ENCODE measurements around the gene SMIM14. TPM values are rescaled to one million over a fixed set of nuclear protein-coding genes. Genes with fewer than 3 reads are reported as not detected.

The SMIM14 gene
- total and polyA plus RNA-seq, 2 of the 8 experiments (the other 6 are each of a cell fraction or from before 2014, with no cell fraction given): 29.1 to 31.0 TPM

- Histone ChIP-seq H2BK120ac (replicated peaks; ENCODE audit: low read depth, low read length) (peak overlapping the region; percentile 71), H3K36me3 (ENCODE audit: control insufficient read depth in 2 of 4, insufficient read depth in 4 of 4, low read length in 3 of 4) (peaks cover 0 to 2% (median 0%) of the 10 kb centered on the region in 4 experiments; a peak in 1 of 8 replicates), H4K5ac (ENCODE audit: insufficient read length, low read depth, low read length) (peak overlapping the region; percentile 19), H2BK15ac (ENCODE audit: low read length) (peak overlapping the region; percentile 61; the same call in 1 of the 2 replicates), H3K18ac (ENCODE audit: extremely low read depth, low read length) (peak overlapping the region; percentile 85; the same call in 1 of the 2 replicates), H3K14ac (ENCODE audit: insufficient read length) (no peak overlapping the region), H3K27ac (ENCODE audit: low read depth, low read length) (peak overlapping the region; percentile 98), H4K20me1 (replicated peaks in 1 of 2; ENCODE audit: control insufficient read depth in 1 of 2, insufficient read depth in 2 of 2, low read length in 2 of 2) (no peaks in the 10 kb centered on the region), H2BK5ac (ENCODE audit: low read depth, low read length) (peak overlapping the region; percentile 93), H3K23me2 (ENCODE audit: low read depth, low read length) (peaks cover 4% of the 10 kb centered on the region; the same call in 1 of the 2 replicates), H3K4me1 (replicated peaks in 1 of 4; ENCODE audit: control insufficient read depth in 3 of 4, insufficient read depth in 4 of 4, low read length in 3 of 4) (peaks cover 2 to 19% (median 14%) of the 10 kb centered on the region in 4 experiments; a peak in 6 of 7 replicates), H2BK20ac (ENCODE audit: low read length) (no peak overlapping the region), H3K4me2 (ENCODE audit: insufficient read depth in 1 of 2, low read depth in 2 of 2, low read length in 2 of 2) (peak overlapping the region; percentile 83 to 84), H3K23ac (ENCODE audit: insufficient read length) (no peak overlapping the region), H4K8ac (ENCODE audit: extremely low read depth, insufficient read depth, low read length) (no peak overlapping the region), H2AK5ac (ENCODE audit: low read depth, low read length) (no peak overlapping the region), H3K79me1 (ENCODE audit: low read depth, low read length) (no peaks in the 10 kb centered on the region; the same call in 1 of the 2 replicates), H3K4ac (replicated peaks; ENCODE audit: insufficient read length, low read depth, low read length) (peak overlapping the region; percentile 17), H2BK12ac (ENCODE audit: low read depth, low read length) (peak overlapping the region; percentile 97), H3K9ac (replicated peaks in 1 of 4; ENCODE audit: extremely low read depth in 1 of 4, low read depth in 3 of 4, low read length in 3 of 4) (peak overlapping the region; percentile 92 to 97 (median 95)), H3K56ac (replicated peaks; ENCODE audit: insufficient read length, low read depth, low read length) (peak overlapping the region; percentile 39), H3K9me3 (ENCODE audit: insufficient read depth in 2 of 2, low read depth in 1 of 2, low read length in 1 of 2) (no peaks in the 10 kb centered on the region), H3K79me2 (ENCODE audit: control insufficient read depth in 1 of 2, insufficient read depth in 2 of 2, low read length in 2 of 2) (peaks cover 0 to 32% of the 10 kb centered on the region in 2 experiments; a peak in 3 of 4 replicates), H4K91ac (replicated peaks; ENCODE audit: insufficient read length, low read length) (peak overlapping the region; percentile 12), H3K4me3 (ENCODE audit: extremely low read depth in 1 of 4, insufficient read depth in 2 of 4, low read depth in 3 of 4, low read length in 4 of 4) (peak overlapping the region; percentile 76 to 89 (median 85)), H3K27me3 (replicated peaks in 1 of 4; ENCODE audit: control insufficient read depth in 3 of 4, extremely low read depth in 1 of 4, insufficient read depth in 3 of 4, low read length in 3 of 4) (no peaks in the 10 kb centered on the region), H2AFZ (ENCODE audit: low read length) (no peak overlapping the region)
- ChIA-PET POLR2A (ENCODE audit: partially characterized antibody) (interaction anchor here (0.5 to 4.5 kb wide), 36 partner anchors 8 to 418 kb away, joined by 3 to 34 read pairs (median 4); partner anchors contain the start of genes LIAS, N4BP2, RPL9 and UBE2K), CTCF (ENCODE audit: partially characterized antibody) (interaction anchor here (0.9 to 2.3 kb wide), 3 partner anchors 9 to 169 kb away, joined by 3 to 6 read pairs (median 4); no protein-coding TSS in a partner anchor)
- peak in 1 of 2 experiments; percentile 55 for DNase-seq (ENCODE audit: low read depth in 1 of 2, low spot score in 2 of 2)
- peak; percentile 98 for FAIRE-seq
- 1% methylated on average over 29 of the region's 29 CpGs; no CpG with 5 or more reads in 1 of the 2 experiments for WGBS, 2 experiments (ENCODE audit: extremely low coverage in 1 of 2, insufficient coverage in 1 of 2, insufficient read length in 1 of 2, insufficient replicate concordance in 2 of 2, low coverage in 1 of 2, low lambda C conversion rate in 2 of 2, missing lambda C conversion rate in 1 of 2)
- no peak for TF ChIP-seq E2F6 (IDR thresholded peaks at IDR 0.05)
- TF ChIP-seq TAF7 (optimal IDR thresholded peaks at IDR 0.05; ENCODE audit: borderline replicate concordance, low read depth, low read length): no peak
Observed at GRCh38 chr4:39637586-39638353, 895 bp downstream of the SMIM14 start.
